Activated CD4-positive, alpha-beta T cell treated with anti-CD3 and anti-CD28 coated beads, Interleukin-2, amount 50 U/mL, for 1 hour (primary cell): Measurements from ENCODE around the gene ZBTB18.

Experiments
- DNase-seq: peaks from one replicate; pipeline ENCODE4 v3.0.0-alpha.2; 2020

The ZBTB18 gene

GRCh38 chr1:244064621-244065020 lies 13.5 kb downstream of the ZBTB18 start:
- DNase-seq, result no peak

GRCh38 chr1:244065063-244065793 lies 14.1 kb downstream of the ZBTB18 start:
- DNase-seq, result no peak

- no peak for DNase-seq
These were observed 14.9 kb downstream of the ZBTB18 start for GRCh38 chr1:244065960-244066388.

GRCh38 chr1:244066954-244067716 lies 16.1 kb downstream of the ZBTB18 start:
- no peak for DNase-seq

- no peak for DNase-seq
These were observed 16.8 kb downstream of the ZBTB18 start for GRCh38 chr1:244067893-244068292.

GRCh38 chr1:244068567-244068966 lies 17.5 kb downstream of the ZBTB18 start:
- no peak for DNase-seq

GRCh38 chr1:244069326-244069898 lies 18.3 kb downstream of the ZBTB18 start:
- no peak for DNase-seq

- peak; percentile 67 for DNase-seq
These were observed 23.6 kb downstream of the ZBTB18 start for GRCh38 chr1:244074559-244075171.

GRCh38 chr1:244075247-244075722 lies 24.2 kb downstream of the ZBTB18 start:
- no peak for DNase-seq

GRCh38 chr1:244076740-244077139 lies 25.7 kb downstream of the ZBTB18 start:
- DNase-seq, result no peak

GRCh38 chr1:244077473-244078220 lies 26.6 kb downstream of the ZBTB18 start:
- no peak for DNase-seq

- DNase-seq, result no peak
These were observed 29.4 kb downstream of the ZBTB18 start for GRCh38 chr1:244080343-244080929.

GRCh38 chr1:244082969-244083368 lies 31.9 kb downstream of the ZBTB18 start:
- DNase-seq, result no peak

GRCh38 chr1:244083383-244083943 lies 32.4 kb downstream of the ZBTB18 start:
- DNase-seq, result no peak

- no peak for DNase-seq
These were observed 33.7 kb downstream of the ZBTB18 start for GRCh38 chr1:244084763-244085162.

GRCh38 chr1:244085891-244086290 lies 34.8 kb downstream of the ZBTB18 start:
- DNase-seq, result no peak

- DNase-seq, result no peak
These were observed 36.0 kb downstream of the ZBTB18 start for GRCh38 chr1:244087021-244087560.

GRCh38 chr1:244087611-244088010 lies 36.5 kb downstream of the ZBTB18 start:
- DNase-seq, result no peak

- no peak for DNase-seq
These were observed 37.1 kb downstream of the ZBTB18 start for GRCh38 chr1:244088161-244088560.

GRCh38 chr1:244089561-244089960 lies 38.5 kb downstream of the ZBTB18 start:
- no peak for DNase-seq

GRCh38 chr1:244090645-244091044 lies 39.6 kb downstream of the ZBTB18 start:
- no peak for DNase-seq
